Activated CD4-positive, alpha-beta T cell treated with anti-CD3 and anti-CD28 coated beads, Interleukin-2, amount 50 U/mL, for 1 hour (primary cell): ENCODE measurements around the gene FAM13B.

ENCODE experiments used
- DNase-seq: peaks from one replicate; pipeline ENCODE4 v3.0.0-alpha.2; 2020

The FAM13B gene

DNA sequence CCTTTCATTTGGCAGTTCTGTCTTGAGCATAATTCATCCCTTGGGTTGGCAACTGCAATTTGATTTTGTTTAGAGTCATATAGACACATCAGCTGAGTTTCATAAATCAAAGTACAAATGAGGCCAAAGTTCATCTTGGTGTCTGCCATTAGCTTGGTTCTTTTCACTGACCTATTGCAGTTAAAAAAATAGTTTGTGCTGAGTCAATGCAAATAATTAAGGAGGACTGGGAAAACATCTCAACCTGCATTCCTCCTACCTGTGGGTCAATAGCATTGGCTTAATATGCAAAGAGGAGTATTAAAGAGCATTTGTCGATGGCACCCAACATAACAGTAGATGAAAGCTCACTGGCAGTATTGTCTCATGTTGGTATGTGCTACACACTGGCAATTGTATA, 142.0 kb downstream of the FAM13B start:
- no peak for DNase-seq

GRCh38 chr5:137888863-137889759, 143.8 kb downstream of the FAM13B start, which contains the start of gene PKD2L2:
Gene PKD2L2, plus strand, starts transcription at chr5:137889457. Its CDS starts 35 bp downstream, at chr5:137889492.
- DNase-seq = peak; percentile 70

- no peak for DNase-seq
Observed at GRCh38 chr5:137888466-137888862, 144.4 kb downstream of the FAM13B start.
